ENCODE measurements around the gene TFPI. TPM values are rescaled to one million over a fixed set of nuclear protein-coding genes. Genes with fewer than 3 reads are reported as not detected.

The TFPI gene
- total and polyA plus RNA-seq, 4 donors: 169 to 253 (median 237) TPM

DNA sequence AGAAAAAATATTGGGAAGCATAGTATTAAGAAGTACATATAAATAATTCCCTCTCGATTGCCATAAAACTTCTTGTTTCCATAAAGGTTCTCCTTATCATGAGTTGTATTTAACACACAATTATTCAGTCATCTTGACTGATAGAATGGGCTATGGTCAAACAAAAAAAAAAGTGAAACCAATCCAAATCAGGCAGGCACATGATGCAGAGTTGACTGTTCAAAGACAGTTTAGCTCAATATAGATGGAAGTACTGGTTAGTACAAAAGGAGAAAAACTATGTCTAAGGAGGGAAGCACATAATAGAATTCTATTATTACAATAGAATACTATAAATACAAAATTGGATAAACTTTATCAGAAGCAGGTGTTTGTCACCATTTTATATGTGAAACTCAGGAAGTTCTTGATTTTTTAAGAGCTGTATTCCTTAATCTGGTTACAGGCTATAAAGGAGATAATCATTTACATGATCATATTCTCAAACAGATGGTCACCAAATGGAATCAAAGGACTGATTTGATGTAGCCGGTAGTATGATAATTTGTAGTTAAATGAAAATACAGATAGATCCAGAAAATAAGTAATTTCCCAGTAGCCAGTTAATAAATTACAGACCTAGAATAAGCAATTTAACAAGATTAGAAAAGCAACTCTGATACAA lies 88.0 kb downstream of the TFPI start:
- TF ChIP-seq, protein P1, sequence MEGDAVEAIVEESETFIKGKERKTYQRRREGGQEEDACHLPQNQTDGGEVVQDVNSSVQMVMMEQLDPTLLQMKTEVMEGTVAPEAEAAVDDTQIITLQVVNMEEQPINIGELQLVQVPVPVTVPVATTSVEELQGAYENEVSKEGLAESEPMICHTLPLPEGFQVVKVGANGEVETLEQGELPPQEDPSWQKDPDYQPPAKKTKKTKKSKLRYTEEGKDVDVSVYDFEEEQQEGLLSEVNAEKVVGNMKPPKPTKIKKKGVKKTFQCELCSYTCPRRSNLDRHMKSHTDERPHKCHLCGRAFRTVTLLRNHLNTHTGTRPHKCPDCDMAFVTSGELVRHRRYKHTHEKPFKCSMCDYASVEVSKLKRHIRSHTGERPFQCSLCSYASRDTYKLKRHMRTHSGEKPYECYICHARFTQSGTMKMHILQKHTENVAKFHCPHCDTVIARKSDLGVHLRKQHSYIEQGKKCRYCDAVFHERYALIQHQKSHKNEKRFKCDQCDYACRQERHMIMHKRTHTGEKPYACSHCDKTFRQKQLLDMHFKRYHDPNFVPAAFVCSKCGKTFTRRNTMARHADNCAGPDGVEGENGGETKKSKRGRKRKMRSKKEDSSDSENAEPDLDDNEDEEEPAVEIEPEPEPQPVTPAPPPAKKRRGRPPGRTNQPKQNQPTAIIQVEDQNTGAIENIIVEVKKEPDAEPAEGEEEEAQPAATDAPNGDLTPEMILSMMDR (IDR thresholded peaks at IDR 0.05; ENCODE audit: control extremely low read depth, extremely low read depth): no peak
- no peak overlapping the region for H3K9ac ChIP-seq (ENCODE audit: insufficient read depth in 1 of 2, low read length in 2 of 2)
- 83 to 91% methylated on average over 2 of the region's 2 CpGs for WGBS, 2 donors
- H3K36me3 ChIP-seq (ENCODE audit: control insufficient read depth in 4 of 4, insufficient read depth in 4 of 4, low read length in 4 of 4): peaks cover 0 to 3% (median 0%) of the 10 kb centered on the region in 4 donors
- H3K4me1 ChIP-seq (ENCODE audit: control insufficient read depth in 5 of 5, insufficient read depth in 5 of 5, low read length in 5 of 5): no peaks in the 10 kb centered on the region
- no peaks in the 10 kb centered on the region for H3K9me3 ChIP-seq (ENCODE audit: control insufficient read depth in 4 of 4, insufficient read depth in 3 of 4, low read length in 3 of 4)
- no peak overlapping the region for H3K27ac ChIP-seq (ENCODE audit: low read depth in 1 of 2, low read length in 1 of 2)
- H3K4me3 ChIP-seq: no peak overlapping the region
- ATAC-seq (ENCODE audit: insufficient read depth, low FRiP score) (no peak), DNase-seq (no peak)
- no peaks in the 10 kb centered on the region for H3K27me3 ChIP-seq (ENCODE audit: control insufficient read depth in 3 of 3, insufficient read depth in 3 of 3, low read length in 2 of 3)

DNA sequence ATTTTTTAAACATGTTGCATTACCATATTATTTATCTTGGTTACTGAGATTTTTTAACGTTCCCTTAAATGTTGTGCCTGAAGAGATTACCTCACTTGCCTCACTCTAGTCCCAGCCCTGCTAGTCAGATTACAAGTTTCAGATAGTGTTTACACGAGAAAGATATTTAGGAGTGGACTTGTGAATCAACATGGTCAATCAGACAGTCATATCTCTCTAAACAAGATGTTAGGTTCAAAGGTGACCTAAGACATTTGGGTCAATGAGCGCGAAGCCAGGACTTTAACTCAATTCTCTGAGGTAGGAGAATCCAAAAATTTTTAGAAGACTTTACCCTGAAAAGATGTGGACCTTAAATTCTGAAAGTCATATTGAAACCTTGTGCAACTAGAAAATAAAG lies 91.4 kb downstream of the TFPI start:
- H3K9ac ChIP-seq (ENCODE audit: insufficient read depth in 1 of 2, low read length in 2 of 2): no peak overlapping the region
- H3K27me3 ChIP-seq (ENCODE audit: control insufficient read depth in 3 of 3, insufficient read depth in 3 of 3, low read length in 2 of 3): no peaks in the 10 kb centered on the region
- WGBS, 2 donors: 33 to 43% methylated on average over 4 of the region's 4 CpGs
- no peaks in the 10 kb centered on the region for H3K9me3 ChIP-seq (ENCODE audit: control insufficient read depth in 4 of 4, insufficient read depth in 3 of 4, low read length in 3 of 4)
- ATAC-seq (ENCODE audit: insufficient read depth, low FRiP score): no peak
- no peak for DNase-seq
- no peaks in the 10 kb centered on the region for H3K4me1 ChIP-seq (ENCODE audit: control insufficient read depth in 5 of 5, insufficient read depth in 5 of 5, low read length in 5 of 5)
- H3K4me3 ChIP-seq: no peak overlapping the region
- H3K27ac ChIP-seq (ENCODE audit: low read depth in 1 of 2, low read length in 1 of 2): no peak overlapping the region
- TF ChIP-seq, protein P1 (IDR thresholded peaks at IDR 0.05; ENCODE audit: control extremely low read depth, extremely low read depth): no peak
- peaks cover 0 to 3% (median 0%) of the 10 kb centered on the region in 4 donors for H3K36me3 ChIP-seq (ENCODE audit: control insufficient read depth in 4 of 4, insufficient read depth in 4 of 4, low read length in 4 of 4)

DNA sequence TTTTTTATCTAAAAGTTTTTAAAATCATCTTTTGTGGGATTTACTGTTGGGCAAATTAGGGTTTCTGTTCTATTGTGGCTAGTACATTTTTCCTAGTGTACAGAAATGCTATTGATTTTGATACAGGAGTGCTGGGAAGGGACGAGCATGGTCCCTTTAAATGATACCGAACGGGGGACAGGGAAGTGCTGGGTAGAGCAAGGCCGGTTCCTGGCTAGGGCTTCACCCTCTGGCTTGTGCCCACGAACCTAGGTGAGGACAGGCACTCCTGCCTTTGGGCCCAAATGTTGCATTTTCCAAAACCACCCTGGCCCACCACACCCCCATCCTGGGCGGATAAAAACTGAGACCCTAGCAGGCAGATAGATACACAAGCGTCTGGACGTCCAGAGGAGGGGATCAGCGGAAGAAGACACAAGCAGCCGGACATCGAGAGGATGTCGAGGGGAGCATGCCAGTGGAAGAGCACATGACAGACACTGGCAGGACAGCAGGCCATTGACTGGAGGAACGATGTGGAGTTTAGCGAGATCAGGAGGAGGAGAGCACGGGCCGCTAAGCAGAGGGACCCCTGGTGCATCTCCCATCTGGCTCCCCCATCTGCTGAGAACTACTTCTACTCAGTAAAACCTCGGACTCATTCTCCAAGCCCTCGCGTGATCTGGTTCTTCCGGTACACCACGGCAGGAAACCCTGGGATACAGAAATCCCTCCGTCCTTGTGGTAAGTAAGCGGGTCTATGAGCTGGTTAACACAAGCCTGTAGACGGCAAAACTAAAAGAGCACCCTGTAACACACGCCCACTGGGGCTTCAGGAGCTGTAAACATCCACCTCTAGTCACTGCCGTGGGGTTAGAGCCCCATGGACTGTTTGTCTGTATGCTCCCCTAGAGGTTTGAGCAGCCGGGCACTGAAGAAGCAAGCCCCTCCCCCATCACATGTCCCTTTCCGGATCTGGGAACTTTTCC lies 92.7 kb downstream of the TFPI start:
- H3K4me1 ChIP-seq (ENCODE audit: control insufficient read depth in 5 of 5, insufficient read depth in 5 of 5, low read length in 5 of 5): no peaks in the 10 kb centered on the region
- ATAC-seq (ENCODE audit: insufficient read depth, low FRiP score) (no peak), DNase-seq (peak in 1 of 3 donors; percentile 14)
- H3K27me3 ChIP-seq (ENCODE audit: control insufficient read depth in 3 of 3, insufficient read depth in 3 of 3, low read length in 2 of 3): no peaks in the 10 kb centered on the region
- TF ChIP-seq, protein P1 (IDR thresholded peaks at IDR 0.05; ENCODE audit: control extremely low read depth, extremely low read depth): no peak
- no peak overlapping the region for H3K9ac ChIP-seq (ENCODE audit: insufficient read depth in 1 of 2, low read length in 2 of 2)
- peaks cover 0 to 3% (median 0%) of the 10 kb centered on the region in 4 donors for H3K36me3 ChIP-seq (ENCODE audit: control insufficient read depth in 4 of 4, insufficient read depth in 4 of 4, low read length in 4 of 4)
- 84 to 85% methylated on average over 28 of the region's 28 CpGs for WGBS, 2 donors
- H3K27ac ChIP-seq (ENCODE audit: low read depth in 1 of 2, low read length in 1 of 2): no peak overlapping the region
- no peaks in the 10 kb centered on the region for H3K9me3 ChIP-seq (ENCODE audit: control insufficient read depth in 4 of 4, insufficient read depth in 3 of 4, low read length in 3 of 4)
- no peak overlapping the region for H3K4me3 ChIP-seq
